Measurements from ENCODE around the gene RCBTB2.

GRCh38 chr13:48496271-48497161, 36.4 kb downstream of the RCBTB2 start:
- TF ChIP-seq ZNF174 (tag by site-specific recombination; IDR thresholded peaks at IDR 0.05) (no peak), CTCF (tag by site-specific recombination; IDR thresholded peaks at IDR 0.05) (no peak), ZNF184 (tag by site-specific recombination; IDR thresholded peaks at IDR 0.05) (no peak), BCL11A (tag by site-specific recombination; IDR thresholded peaks at IDR 0.05; ENCODE audit: low read depth) (no peak), ZNF19 (tag by site-specific recombination; IDR thresholded peaks at IDR 0.05; ENCODE audit: low read depth) (no peak), KLF10 (tag by site-specific recombination; IDR thresholded peaks at IDR 0.05) (no peak), PRDM2 (tag by site-specific recombination; IDR thresholded peaks at IDR 0.05; ENCODE audit: borderline replicate concordance) (no peak), TCF7L2 (IDR thresholded peaks at IDR 0.05; ENCODE audit: borderline replicate concordance, low read depth, low read length) (no peak), ZNF785 (tag by site-specific recombination; IDR thresholded peaks at IDR 0.05) (no peak), ZNF140 (tag by site-specific recombination; IDR thresholded peaks at IDR 0.05) (no peak)
- TF ChIP-seq, protein P1, sequence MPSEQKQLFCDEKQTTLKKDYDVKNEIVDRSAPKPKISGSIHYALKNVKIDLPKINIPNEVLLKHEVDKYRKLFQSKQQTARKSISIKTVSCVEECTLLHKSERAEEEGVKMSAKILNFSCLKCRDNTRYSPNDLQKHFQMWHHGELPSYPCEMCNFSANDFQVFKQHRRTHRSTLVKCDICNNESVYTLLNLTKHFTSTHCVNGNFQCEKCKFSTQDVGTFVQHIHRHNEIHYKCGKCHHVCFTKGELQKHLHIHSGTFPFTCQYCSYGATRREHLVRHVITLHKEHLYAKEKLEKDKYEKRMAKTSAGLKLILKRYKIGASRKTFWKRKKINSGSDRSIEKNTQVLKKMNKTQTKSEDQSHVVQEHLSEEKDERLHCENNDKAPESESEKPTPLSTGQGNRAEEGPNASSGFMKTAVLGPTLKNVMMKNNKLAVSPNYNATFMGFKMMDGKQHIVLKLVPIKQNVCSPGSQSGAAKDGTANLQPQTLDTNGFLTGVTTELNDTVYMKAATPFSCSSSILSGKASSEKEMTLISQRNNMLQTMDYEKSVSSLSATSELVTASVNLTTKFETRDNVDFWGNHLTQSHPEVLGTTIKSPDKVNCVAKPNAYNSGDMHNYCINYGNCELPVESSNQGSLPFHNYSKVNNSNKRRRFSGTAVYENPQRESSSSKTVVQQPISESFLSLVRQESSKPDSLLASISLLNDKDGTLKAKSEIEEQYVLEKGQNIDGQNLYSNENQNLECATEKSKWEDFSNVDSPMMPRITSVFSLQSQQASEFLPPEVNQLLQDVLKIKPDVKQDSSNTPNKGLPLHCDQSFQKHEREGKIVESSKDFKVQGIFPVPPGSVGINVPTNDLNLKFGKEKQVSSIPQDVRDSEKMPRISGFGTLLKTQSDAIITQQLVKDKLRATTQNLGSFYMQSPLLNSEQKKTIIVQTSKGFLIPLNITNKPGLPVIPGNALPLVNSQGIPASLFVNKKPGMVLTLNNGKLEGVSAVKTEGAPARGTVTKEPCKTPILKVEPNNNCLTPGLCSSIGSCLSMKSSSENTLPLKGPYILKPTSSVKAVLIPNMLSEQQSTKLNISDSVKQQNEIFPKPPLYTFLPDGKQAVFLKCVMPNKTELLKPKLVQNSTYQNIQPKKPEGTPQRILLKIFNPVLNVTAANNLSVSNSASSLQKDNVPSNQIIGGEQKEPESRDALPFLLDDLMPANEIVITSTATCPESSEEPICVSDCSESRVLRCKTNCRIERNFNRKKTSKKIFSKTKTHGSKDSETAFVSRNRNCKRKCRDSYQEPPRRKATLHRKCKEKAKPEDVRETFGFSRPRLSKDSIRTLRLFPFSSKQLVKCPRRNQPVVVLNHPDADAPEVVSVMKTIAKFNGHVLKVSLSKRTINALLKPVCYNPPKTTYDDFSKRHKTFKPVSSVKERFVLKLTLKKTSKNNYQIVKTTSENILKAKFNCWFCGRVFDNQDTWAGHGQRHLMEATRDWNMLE (tag by site-specific recombination; conservative IDR thresholded peaks at IDR 0.05; ENCODE audit: low read depth): no peak
- TF ChIP-seq, protein P2, sequence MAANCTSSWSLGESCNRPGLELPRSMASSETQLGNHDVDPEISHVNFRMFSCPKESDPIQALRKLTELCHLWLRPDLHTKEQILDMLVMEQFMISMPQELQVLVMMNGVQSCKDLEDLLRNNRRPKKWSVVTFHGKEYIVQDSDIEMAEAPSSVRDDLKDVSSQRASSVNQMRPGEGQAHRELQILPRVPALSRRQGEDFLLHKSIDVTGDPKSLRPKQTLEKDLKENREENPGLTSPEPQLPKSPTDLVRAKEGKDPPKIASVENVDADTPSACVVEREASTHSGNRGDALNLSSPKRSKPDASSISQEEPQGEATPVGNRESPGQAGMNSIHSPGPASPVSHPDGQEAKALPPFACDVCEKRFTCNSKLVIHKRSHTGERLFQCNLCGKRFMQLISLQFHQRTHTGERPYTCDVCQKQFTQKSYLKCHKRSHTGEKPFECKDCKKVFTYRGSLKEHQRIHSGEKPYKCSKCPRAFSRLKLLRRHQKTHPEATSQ (tag by site-specific recombination; IDR thresholded peaks at IDR 0.05): no peak
